ENCODE measurements around the gene TRIP10.
"Not testable (repeated sequence)": the region's sequence is repeated elsewhere in the genome, so short reads cannot be mapped to it uniquely, and the experiment has no call there.

TRIP10 gene, protein sequence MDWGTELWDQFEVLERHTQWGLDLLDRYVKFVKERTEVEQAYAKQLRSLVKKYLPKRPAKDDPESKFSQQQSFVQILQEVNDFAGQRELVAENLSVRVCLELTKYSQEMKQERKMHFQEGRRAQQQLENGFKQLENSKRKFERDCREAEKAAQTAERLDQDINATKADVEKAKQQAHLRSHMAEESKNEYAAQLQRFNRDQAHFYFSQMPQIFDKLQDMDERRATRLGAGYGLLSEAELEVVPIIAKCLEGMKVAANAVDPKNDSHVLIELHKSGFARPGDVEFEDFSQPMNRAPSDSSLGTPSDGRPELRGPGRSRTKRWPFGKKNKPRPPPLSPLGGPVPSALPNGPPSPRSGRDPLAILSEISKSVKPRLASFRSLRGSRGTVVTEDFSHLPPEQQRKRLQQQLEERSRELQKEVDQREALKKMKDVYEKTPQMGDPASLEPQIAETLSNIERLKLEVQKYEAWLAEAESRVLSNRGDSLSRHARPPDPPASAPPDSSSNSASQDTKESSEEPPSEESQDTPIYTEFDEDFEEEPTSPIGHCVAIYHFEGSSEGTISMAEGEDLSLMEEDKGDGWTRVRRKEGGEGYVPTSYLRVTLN

DNA sequence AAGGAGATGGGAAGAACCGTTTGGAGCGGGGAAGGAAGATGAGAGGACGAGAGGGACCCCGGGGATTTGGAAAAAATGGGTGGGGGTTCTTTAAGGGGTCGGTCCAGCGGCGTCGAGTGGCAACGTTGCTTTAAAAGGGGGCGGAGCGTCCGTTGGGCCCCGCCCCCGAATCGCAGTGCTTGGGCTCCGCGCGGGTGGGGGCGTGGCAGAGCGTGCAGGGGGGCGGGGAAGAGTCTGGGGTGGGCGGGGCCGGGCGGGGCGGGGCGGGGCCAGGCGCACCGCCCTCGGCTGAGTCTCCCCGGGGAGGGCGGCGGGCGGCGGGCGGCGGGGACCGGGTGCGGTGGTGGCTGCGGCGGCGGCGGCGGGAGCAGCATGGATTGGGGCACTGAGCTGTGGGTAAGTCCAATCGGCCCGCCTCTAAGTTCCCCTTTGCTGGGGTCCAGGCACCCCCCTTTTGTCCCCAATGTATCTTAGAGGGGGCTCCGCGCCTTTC, at the start of gene TRIP10:
TRIP10 (plus strand) TSS at position 291 of the 493 bp plus-strand sequence; CDS start at position 373, 82 bp downstream.
- DNase-seq (ENCODE audit: low read depth) = peak; percentile 53

DNA sequence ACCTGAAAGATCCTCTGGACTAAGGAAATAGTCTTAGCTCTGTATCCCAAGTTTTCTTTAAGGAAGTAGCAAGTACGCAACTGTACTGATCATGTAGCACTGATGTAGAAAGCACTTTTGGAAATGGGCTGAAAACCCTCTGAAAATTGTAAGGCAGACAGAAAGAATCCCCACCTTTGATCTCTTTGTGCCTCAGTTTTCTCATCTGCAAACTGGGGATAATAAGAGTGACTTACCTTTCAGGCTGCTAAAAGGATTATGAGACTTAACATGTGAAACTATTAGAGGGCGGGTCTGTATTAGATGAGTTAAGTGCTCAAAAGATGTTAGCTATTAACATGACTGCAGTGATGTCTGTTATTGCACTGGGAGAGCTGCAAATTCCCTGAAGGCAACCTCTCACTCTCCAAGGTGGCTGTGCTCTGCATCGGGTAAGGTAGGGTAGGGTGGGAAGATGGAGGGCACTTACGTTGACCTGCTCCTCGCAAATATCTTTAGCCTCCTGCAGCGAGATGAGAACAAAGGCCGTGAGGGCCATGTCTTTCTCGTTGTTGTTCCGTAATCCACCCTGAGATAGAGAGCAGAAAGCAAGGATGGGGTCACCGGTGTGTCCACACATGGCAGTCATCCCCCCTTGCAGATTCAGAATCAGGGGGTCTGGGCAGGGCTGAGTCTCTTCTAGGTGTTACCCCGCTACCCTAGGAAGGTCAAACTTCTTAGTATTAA, 49.2 kb upstream of the TRIP10 start:
- no peak for DNase-seq (ENCODE audit: low read depth)

DNA sequence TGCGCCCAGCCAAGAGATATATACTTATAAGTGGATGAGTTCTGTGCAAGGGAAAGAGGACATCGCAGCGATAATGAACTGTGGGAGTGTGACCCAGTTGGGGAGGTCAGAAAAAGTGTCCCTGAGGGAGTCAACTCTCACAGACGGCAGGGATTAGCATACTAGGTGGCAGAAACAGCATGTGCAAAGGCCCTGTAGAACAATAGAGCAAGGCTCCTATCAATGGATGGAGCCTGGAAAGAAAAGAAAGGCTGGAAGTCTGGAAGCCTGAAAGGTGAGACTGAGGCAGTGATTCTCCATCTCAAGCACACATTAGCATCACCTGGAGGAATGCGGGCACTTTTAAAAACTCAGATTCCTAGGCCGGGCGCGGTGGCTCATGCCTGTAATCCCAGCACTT, 48.1 kb upstream of the TRIP10 start:
- DNase-seq (ENCODE audit: low read depth) = no peak

DNA sequence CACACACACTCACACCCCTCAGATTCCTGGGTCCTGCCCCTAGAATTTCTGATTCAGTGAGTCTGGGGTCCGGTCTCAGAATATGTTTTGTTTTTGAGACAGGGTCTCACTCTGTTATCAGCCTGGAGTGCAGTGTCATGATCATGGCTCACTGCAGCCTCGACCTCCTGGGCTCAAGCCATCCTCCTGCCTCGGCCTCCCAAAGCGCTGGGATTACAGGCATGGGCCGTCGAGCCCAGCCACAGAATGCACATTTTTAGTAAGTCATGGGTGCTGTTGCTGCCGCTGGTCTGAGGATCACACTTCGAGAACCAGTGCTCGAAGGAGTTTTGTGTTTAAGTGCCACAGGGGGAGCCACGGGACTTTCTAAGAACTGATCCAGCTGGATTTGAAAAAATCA, 47.5 kb upstream of the TRIP10 start:
- no peak for DNase-seq (ENCODE audit: low read depth)

DNA sequence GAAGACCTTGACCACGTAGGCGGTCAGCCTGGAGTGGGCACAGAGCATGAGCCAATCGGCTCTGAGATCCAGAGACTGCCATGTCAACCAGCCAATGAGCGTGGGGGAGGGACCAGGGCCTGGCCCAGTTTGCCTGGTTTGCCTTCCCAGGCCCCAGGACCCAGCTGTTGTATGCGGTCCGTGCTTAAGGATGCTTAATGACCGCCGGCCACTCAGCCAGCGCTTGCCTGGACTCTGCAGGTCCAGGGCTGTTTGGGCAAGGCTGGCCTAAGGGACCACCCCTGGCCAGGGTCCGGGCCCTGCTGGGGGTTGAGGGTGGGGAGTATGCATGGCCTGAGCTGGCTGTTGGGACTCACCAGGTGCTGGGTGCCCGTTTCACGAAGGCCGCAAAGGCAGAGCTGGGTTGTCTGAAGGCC, 46.4 kb upstream of the TRIP10 start:
- no peak for DNase-seq (ENCODE audit: low read depth)

DNA sequence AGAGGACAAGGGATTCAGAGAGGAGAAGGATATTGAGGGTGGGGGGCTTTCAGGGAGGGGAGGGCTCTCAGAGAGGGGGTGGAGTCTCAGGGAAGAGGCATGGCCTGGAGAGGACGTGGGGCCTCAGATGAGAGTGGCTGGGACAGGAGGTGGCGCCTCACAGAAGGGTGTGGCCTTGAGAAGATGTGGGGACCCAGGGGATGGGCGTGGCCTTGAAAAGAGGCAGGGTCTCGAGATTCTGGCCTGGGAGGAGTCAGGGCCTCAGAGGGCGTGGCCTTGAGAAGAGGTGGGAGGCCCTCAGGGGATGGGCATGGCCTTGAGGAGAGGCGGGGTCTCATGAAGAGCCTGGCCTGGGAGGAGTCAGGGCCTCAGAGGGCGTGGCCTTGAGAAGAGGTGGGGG, 45.8 kb upstream of the TRIP10 start:
- DNase-seq (ENCODE audit: low read depth) = no peak

DNA sequence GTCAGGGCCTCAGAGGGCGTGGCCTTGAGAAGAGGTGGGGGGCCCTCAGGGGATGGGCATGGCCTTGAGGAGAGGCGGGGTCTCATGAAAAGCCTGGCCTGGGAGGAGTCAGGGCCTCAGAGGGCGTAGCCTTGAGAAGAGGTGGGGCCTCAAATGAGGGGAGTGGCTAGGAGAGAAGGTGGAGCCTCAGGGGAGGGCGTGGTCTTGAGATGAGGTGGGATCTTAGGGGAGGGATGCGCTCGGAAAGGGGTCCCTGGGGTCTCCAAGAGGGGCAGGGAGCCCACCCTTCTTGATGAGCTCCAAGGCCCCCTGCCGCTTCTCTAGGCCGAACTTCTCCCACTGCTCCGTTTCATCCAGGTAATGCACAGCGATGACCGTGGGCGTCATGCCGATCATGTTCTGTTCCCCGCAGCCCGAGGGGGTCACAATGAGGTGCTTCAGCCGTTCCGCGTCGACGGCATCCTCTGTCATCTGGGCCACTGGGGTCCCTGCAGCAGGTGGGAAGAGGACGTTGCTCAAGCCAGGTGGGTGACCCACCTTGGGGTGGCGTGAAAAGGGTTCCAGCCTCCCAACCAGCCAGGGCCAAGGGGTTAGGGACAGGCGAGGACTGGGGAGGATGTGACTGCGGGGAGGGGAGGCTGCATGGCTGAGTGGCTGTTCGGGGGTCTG, 45.2 kb upstream of the TRIP10 start:
- no peak for DNase-seq (ENCODE audit: low read depth)

DNA sequence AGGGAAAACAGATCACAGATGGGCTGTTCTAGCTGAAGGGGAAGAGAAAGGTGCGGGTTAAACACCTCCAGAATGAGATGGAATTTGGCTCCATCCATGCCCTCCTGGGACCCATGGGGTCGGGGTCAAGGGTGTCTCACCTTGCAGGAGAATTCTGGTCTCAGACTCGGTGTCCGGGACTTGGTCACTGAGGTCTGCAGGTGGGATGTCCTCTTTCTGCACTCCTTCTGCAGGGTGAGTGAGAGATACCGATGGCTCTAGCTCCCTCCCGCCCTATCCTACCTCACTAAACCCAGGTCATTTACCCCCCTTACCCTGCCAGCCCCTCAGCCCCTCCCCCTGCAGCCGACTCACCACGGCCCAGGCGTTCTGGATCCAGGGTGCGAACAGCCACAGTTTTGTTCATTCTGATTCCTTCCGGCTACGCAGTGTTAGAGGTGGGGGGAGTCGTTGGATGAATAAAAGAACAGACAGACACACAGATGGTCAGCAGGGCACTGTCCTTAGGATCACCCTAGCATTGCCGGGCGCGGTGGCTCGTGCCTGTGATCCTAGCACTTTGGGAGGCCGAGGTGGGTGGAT, 43.1 kb upstream of the TRIP10 start:
- no peak for DNase-seq (ENCODE audit: low read depth)

DNA sequence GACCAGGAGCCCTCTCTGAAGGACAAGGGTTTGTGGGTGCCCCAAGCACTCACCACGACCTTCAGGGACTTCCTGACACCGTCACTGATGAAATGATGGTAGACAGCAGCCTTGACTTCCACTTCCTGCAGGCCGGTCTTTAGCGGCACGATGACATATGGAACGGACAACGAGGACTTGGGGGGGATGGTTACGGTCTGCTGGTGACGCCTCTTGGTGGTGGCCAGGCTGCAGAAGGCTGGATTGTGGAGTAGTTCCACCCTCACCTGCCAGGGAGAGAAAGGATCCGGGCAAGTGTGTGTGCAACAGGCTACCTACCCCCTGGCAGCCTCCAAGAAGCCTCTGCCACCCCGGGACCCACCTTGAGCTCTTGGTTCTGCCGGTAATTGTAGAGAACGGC, 42.2 kb upstream of the TRIP10 start:
- no peak for DNase-seq (ENCODE audit: low read depth)

DNA sequence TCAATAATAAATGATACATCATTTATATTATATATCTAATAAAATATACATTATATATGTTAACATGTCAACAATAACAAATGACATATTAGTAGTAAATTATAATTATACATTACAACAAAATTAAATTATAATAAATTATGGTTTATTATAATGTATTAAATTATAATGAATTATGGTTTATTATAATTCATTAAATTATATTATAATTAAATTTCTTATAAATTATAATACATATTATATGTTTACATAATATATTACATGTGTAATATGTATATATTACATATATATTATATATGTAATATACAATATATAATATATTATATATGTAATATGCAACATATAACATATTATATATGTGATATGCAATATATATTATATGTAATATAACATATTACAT, 39.5 kb upstream of the TRIP10 start:
- DNase-seq (ENCODE audit: low read depth) = no peak

DNA sequence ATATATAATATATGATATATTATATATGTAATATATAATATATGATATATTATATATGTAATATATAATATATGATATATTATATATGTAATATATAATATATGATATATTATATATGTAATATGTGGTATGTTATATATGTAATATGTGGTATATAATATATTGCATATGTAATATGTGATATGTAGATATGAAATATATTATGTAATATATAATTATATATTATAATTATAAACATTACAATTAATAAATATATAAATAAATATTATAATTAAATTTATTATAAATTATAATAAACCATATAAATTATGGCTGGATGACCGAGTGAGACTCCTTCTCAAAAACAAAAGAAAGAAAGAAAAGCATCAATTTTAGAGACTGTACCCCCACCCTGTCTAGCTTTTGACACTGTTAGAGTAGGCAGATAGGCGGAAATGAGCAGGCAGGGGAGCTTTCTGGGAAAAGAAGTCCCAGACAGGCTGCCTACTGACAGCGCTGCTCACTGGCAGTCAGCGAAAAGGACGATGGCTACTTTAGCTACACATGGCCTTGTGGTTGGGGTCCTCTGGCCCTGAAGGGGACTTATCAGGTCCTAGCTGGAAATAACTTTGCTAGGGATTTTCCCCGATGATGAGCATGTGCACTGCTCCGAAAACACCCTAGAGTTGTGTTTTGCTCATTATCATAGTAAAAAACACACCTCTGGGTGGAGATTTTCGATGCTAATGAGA, 38.7 kb upstream of the TRIP10 start:
- DNase-seq (ENCODE audit: low read depth) = no peak

DNA sequence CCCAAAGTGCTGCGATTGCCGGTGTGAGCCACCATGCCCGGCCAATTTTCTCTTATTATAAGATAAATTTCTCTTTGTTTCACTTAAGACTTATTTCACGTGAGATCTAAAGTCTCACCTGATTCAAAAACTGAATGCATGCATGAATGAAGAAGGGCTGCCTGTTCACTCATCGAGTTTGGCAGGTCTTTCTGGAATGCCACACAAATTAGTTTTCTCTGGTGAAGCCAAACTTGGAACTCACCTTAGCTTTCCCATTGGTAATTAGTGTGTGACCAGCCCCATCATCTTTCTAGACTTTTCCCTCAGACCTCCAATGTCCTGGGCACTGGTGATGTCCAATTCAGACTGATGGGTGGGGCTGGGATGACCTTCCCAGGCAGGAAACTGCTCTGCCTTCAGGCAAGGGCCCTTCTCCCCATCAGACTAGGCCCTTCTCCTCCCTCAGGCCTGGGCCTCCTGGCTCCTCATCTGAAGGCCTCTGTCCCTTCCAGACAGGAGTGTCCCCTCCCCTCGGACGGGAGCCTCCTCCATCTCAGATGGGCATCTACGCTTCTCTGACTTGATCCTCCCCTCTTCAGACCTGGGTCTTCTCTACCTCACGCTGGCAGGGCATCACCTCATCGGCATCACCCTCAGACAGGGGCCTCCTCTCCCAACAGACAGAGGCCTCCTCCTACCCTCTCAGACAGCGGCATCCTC, 33.4 kb upstream of the TRIP10 start:
- no peak for DNase-seq (ENCODE audit: low read depth)

DNA sequence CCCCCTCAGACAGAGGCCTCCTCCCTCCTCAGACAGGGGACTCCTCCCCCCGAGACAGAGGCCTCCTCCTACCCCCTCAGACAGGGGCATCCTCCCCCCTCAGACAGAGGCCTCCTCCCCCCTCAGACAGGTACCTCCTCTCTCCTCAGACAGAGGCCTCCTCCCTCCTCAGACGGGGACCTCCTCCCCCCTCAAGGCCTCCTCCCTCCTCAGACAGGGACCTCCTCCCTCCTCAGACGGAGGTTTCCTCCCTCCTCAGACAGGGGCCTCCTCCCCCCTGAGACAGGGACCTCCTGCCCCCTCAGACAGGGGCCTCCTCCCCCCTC, 32.9 kb upstream of the TRIP10 start:
- DNase-seq (ENCODE audit: low read depth) = no peak

DNA sequence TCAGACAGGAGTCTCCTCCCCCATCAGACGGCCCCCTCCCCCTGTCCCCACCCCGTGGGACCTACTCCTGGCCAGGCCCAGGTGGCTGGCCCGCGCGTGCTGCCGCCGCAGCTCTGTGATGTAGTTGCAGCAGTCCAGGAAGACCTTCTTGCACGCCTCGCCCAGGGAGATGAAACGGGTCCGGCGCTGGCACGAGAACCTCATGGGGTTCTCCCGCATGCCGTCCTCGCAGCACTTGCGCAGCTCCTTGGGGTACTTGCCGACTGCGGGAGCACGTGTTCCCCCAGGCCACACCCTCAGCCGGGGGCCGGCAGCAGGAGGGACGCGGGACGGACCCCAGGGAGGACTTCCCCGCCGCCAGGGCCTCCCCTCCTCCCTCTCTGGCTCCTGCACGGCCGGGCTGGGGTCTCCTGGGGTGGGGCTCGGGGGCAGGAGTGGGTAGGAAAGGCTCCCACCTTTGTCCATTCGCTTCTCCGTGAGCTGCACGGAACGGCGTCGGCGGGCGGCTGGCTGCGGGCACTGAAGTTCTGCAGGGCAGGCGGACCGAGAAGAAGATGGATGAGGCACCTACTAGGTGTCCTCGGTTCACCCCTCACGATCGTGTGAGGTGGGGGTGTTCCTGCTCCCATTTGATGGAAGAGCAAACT, 32.3 kb upstream of the TRIP10 start:
- no peak for DNase-seq (ENCODE audit: low read depth)

DNA sequence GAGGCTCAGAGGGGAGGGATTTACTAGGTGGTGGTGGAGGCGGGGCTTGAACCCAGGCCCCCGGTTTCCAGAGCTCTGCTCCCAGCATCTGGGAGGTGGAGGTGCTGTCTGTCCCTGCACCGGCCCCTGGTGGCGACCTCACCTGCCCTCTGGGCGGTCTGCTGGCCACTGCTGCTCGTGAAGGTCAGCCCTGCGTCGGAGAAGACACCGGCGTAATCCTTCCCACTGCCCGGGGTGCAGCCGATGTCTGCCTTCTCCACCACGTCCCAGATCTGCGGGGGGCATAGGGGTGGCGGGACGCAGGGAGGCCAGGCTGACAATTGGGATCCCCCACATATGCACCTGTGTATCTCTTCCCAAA, 31.8 kb upstream of the TRIP10 start:
- DNase-seq (ENCODE audit: low read depth) = no peak

DNA sequence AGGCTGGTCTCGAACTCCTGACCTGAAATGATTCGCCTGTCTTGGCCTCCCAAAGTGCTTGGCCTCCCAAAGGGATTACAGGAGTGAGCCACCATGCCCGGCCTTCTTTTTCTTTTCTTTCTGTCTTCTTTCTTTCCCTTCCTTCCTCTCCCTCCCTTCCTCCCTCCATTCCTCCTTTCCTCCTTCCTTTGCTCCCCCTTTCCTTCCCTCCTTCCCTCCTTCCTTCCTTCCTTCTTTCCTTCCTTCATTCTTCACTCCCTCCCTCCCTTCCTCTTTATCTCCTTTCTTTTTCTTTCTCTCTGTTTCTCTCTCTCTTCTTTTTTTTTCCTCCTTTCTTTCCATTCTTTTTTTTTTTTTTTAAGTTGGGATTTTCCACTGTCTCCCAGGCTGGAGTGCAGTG, 31.1 kb upstream of the TRIP10 start:
- DNase-seq (ENCODE audit: low read depth) = no peak

DNA sequence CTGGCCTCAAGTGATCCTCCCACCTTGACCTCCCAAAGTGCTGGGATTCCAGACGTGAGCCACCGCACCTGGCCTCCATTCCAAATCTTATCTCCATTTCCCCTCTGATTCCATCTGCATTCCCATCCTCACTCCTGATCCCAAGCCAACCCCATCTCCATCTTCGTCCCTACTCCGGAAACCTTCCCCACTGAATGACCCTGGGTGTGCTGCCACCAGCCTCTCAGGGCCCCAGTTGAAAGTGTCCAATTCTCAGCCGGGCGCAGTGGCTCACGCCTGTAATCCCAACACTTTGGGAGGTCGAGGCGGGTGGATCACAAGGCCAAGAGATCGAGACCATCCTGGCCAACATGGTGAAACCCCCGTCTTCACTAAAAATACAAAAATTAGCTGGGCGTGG, 30.6 kb upstream of the TRIP10 start:
- not testable (repeated sequence) for DNase-seq (ENCODE audit: low read depth)

DNA sequence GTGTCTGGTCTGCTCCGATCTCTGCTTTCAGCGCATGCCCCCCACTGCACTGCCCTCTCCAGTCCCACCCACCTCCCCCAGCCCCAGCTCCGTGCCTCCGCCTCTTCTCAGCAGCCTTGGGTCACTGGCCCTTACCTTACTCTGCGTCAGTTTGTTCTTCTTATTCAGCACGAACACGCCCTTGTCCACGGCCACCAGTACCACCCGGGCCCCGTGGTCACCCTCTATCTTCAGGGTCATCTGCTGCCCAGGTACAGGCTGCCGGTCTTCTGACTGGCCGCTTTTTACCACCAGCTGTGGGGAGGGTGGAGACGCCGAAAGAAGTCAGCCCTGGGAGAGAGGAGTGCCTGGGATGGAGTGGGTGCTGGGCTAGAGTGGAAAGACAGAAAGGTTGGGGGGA, 29.9 kb upstream of the TRIP10 start:
- no peak for DNase-seq (ENCODE audit: low read depth)

DNA sequence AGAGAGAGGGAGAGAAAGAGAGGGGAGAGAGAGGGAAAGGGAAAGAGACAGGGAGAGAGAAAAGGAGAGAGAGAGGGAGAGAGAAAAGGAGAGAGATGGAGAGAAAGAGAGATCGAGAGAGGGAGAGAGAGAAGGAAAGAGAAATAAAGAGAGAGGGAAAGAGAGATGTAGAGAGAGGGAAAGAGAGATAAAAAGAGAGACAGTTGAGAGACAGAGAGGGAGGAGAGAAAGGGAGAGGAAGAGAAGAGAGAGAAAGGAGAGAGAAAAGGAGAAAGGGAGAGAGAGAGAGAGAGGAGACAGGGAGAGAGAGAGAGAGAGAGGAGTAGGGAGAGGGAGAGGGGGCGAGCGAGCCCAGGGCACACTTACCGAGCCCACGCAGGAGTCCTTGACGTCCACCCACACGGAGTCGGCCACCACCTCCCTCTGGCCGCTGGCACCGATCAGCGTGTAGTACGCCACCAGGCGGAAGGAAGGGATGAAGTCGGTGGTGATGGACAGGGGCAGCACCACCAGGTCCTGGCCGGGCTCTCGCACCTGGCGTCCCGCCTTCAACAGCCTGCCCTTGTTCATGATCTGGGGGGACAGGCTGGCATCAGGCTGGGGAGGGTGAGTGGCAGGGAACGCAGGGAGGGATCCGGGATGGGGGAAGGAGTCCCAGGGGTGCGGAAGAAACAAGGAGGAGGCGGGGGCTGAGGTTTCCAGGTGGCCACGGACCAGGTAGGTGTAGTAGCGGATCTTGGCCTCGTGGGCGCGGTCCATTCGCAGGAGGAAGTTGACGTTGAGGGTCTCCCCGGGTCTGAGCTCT, 29.0 kb upstream of the TRIP10 start:
- no peak for DNase-seq (ENCODE audit: low read depth)

DNA sequence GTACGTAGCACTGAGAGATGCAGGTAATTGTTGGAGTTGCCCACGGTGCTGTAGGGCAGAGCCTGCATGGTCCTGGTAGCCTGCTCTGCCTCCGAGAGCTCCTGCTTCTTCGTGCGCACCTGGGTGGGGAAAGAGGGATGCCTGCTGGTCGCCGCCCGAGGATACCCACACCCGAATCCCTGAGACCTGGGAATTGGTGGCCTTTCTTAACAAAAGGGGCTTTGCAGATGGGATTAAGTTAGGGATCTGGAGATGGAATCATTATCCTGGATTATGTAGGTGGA, 28.5 kb upstream of the TRIP10 start:
- DNase-seq (ENCODE audit: low read depth) = no peak

All from GM04504 (cell line).